ENCODE measurements around the gene TEX30. TPM values are rescaled to one million over a fixed set of nuclear protein-coding genes. Genes with fewer than 3 reads are reported as not detected.

The TEX30 gene
- total and polyA plus RNA-seq, 9 donors = 6.4 to 14.7 (median 8.4) TPM

DNA sequence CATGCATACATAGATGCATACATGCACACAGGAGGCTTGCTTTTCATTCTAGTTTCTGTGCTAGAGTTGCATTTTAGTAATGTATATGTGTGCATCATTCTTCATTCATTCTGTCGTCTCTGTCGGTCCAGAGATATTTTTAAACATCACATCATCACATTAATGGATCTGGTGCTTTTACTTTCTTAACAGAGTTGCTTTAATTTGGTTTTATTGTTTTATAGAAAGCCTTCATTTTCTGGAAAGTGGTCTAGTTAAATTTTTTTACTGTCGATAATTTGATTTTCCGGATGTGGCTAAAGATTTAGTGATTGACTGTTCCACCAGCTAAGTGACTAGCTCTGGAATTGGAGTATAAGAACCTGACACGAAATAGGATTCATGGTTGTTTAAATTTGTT is 42.2 kb upstream of the TEX30 start:
- peaks cover 0 to 2% of the 10 kb centered on the region in 2 donors for H3K9me3 ChIP-seq

DNA sequence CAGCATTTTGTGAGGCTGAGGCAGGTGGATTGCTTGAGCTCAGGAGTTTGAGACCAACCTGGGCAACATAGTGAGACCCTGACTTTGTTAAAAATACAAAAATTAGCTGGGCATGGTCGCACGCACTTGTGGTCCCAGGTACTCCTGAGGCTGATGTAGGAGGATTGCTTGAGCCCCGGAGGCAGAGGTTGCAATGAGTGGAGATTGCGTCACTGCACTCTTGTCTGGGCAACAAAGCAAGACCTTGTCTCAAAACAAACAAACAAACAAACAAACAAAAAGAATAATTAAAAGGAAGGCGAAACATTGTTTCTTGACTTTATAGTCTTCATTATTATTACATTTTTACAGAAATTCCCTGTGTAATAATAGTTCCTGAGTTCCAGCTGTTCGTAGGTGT is 41.2 kb upstream of the TEX30 start:
- peaks cover 0 to 4% of the 10 kb centered on the region in 2 donors for H3K9me3 ChIP-seq
- no peaks in the 10 kb centered on the region for H3K27me3 ChIP-seq
- intact Hi-C loops (cut with DNase I) = no loop called here
- no peak overlapping the region for H3K27ac ChIP-seq
- no peak for DNase-seq
- no peaks in the 10 kb centered on the region for H3K4me1 ChIP-seq (ENCODE audit: insufficient read depth)
- no peak overlapping the region for H3K4me3 ChIP-seq
- H3K36me3 ChIP-seq = no peaks in the 10 kb centered on the region
- TF ChIP-seq EP300 (IDR thresholded peaks at IDR 0.05) (no peak), POLR2A (IDR thresholded peaks at IDR 0.05) (no peak)
- TF ChIP-seq, protein P1, sequence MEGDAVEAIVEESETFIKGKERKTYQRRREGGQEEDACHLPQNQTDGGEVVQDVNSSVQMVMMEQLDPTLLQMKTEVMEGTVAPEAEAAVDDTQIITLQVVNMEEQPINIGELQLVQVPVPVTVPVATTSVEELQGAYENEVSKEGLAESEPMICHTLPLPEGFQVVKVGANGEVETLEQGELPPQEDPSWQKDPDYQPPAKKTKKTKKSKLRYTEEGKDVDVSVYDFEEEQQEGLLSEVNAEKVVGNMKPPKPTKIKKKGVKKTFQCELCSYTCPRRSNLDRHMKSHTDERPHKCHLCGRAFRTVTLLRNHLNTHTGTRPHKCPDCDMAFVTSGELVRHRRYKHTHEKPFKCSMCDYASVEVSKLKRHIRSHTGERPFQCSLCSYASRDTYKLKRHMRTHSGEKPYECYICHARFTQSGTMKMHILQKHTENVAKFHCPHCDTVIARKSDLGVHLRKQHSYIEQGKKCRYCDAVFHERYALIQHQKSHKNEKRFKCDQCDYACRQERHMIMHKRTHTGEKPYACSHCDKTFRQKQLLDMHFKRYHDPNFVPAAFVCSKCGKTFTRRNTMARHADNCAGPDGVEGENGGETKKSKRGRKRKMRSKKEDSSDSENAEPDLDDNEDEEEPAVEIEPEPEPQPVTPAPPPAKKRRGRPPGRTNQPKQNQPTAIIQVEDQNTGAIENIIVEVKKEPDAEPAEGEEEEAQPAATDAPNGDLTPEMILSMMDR (IDR thresholded peaks at IDR 0.05) = no peak
- 79 to 94% (median 86%) methylated on average over 6 of the region's 6 CpGs for WGBS, 3 donors

More for the DNA sequence above, 42.2 kb upstream of the TEX30 start:
- intact Hi-C loops (cut with DNase I) = no loop called here
- no peak for DNase-seq
- 94 to 95% (median 95%) methylated on average over 5 of the region's 5 CpGs for WGBS, 3 donors
- Histone ChIP-seq H3K36me3 (no peaks in the 10 kb centered on the region), H3K4me3 (no peak overlapping the region), H3K27me3 (no peaks in the 10 kb centered on the region), H3K4me1 (ENCODE audit: insufficient read depth) (no peaks in the 10 kb centered on the region), H3K27ac (no peak overlapping the region)
- TF ChIP-seq, protein P1 (IDR thresholded peaks at IDR 0.05) = no peak
- TF ChIP-seq EP300 (IDR thresholded peaks at IDR 0.05) = no peak
- TF ChIP-seq POLR2A (IDR thresholded peaks at IDR 0.05) = no peak

DNA sequence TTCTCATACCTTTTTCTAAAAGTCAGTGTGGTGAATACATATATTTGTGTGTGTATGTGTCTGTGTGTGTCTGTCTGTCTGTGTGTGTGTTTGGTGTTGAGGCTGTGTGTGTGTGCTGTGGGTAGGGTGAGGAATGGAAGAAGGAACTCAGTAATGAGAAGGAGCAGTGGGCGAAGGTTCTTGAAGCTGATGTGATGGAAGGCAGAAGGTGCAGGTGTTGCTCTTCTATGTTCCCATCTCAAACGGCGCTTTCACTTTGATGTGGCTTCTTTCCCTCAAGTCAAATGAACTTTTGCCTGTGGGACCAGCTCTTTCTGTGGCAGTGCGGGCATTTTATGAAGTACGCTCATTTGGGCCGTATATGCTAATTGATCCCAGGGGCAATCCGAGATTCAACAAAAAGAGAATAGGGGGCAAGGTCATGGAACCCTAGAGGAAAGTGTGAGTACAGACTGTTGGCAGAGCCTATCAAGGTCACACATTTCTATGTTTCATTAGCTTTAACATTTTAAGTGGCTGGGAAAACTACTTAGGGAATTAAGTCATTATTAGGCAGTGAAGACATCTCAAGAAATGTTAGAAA is 40.5 kb upstream of the TEX30 start:
- Histone ChIP-seq H3K27me3 (no peaks in the 10 kb centered on the region), H3K27ac (no peak overlapping the region), H3K9me3 (peaks cover 0 to 4% of the 10 kb centered on the region in 2 donors), H3K4me3 (no peak overlapping the region), H3K36me3 (no peaks in the 10 kb centered on the region), H3K4me1 (ENCODE audit: insufficient read depth) (no peaks in the 10 kb centered on the region)
- TF ChIP-seq POLR2A (IDR thresholded peaks at IDR 0.05) = no peak
- TF ChIP-seq EP300 (IDR thresholded peaks at IDR 0.05) = no peak
- TF ChIP-seq, protein P1 (IDR thresholded peaks at IDR 0.05) = no peak
- intact Hi-C loops (cut with DNase I) = no loop called here
- 69 to 84% (median 76%) methylated on average over 7 of the region's 7 CpGs for WGBS, 3 donors
- no peak for DNase-seq

DNA sequence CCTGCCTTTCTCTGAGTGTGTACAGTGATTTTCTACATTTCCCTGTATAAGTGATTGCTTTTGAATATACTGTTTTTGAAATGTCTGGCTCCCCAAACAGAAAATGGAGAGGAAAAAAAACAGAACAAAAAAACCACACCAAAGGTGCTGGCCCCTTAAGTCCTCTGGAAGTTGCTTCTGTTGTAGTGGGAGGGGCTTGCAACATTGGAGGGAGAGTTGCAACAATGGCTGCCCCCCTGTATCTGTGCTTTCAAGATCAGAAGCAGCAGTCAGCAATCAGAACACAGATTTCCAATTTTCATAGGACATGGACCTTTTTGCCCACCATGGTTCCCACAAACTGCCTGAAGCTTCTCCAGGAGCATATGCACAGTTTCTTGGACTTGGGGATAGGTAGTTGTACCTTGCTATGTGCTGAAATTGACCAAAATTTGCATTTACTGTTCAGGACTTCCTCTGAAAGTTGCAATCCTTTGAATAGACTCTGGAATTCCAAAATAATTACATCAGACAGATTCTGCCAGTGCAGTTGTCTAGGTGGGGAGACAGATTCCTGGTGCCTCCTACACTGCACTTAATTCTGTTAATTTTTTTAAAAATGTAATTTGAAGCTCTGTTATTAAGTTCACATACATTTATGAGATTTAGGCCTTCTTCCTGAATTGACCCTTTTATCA is 39.2 kb upstream of the TEX30 start:
- H3K27me3 ChIP-seq = no peaks in the 10 kb centered on the region
- H3K27ac ChIP-seq = no peak overlapping the region
- peaks cover 0 to 4% of the 10 kb centered on the region in 2 donors for H3K9me3 ChIP-seq
- TF ChIP-seq, protein P1 (IDR thresholded peaks at IDR 0.05) = no peak
- TF ChIP-seq EP300 (IDR thresholded peaks at IDR 0.05) (no peak), POLR2A (IDR thresholded peaks at IDR 0.05) (no peak)
- intact Hi-C loops (cut with DNase I) = no loop called here
- H3K4me1 ChIP-seq (ENCODE audit: insufficient read depth) = no peaks in the 10 kb centered on the region
- no peaks in the 10 kb centered on the region for H3K36me3 ChIP-seq
- DNase-seq = no peak
- H3K4me3 ChIP-seq = no peak overlapping the region
